Umbilical cord (tissue), 2 donors: ENCODE data around the gene RAB2B. TPM values are rescaled to one million over a fixed set of nuclear protein-coding genes. Genes with fewer than 3 reads are reported as not detected.
"Not testable (repeated sequence)": the region's sequence is repeated elsewhere in the genome, so short reads cannot be mapped to it uniquely, and the experiment has no call there.

ENCODE experiments used
- DNase-seq: peaks from one replicate; pipeline ENCODE4 v3.0.0-alpha.2; 2015; ENCODE audit warnings: low spot score
- total RNA-seq: library from RNA; depleted of rRNA; stranded (reverse); fragments of >200 nt; gene quantifications from one replicate; pipeline ENCODE4 v1.2.3, GENCODE V29; 2014; ENCODE audit warnings: low replicate concordance; ENCODE audit not compliant: insufficient read depth

Gene RAB2B
- total RNA-seq, 1 donor from 2014 or later: 39.2 TPM

- DNase-seq: no peak
Observed at GRCh38 chr14:21494902-21495762, 18.4 kb upstream of the RAB2B start.

- no peak for DNase-seq
Observed at GRCh38 chr14:21486640-21487087, 9.9 kb upstream of the RAB2B start.

- DNase-seq: no peak
Observed at GRCh38 chr14:21476523-21476924, 235 bp downstream of the RAB2B start.

GRCh38 chr14:21475767-21476522, 814 bp downstream of the RAB2B start:
- DNase-seq: no peak

GRCh38 chr14:21467616-21468015, 9.1 kb downstream of the RAB2B start:
- peak; percentile 70 for DNase-seq

GRCh38 chr14:21455912-21456667, 20.7 kb downstream of the RAB2B start, which contains the start of gene CHD8:
TSS of gene CHD8 (minus strand) at chr14:21456123. CDS start at chr14:21431643, 24,480 bp downstream.
- peak; percentile 100 for DNase-seq

- no peak for DNase-seq
Observed at GRCh38 chr14:21455592-21455911, 21.2 kb downstream of the RAB2B start.

- peak; percentile 4 for DNase-seq
Observed at GRCh38 chr14:21454843-21455544, 21.8 kb downstream of the RAB2B start.

- DNase-seq: no peak
Observed at GRCh38 chr14:21449899-21450216, 26.9 kb downstream of the RAB2B start.

- DNase-seq: not testable (repeated sequence)
Observed at GRCh38 chr14:21442657-21443056, 34.1 kb downstream of the RAB2B start.

GRCh38 chr14:21440859-21441258, 35.9 kb downstream of the RAB2B start:
- no peak for DNase-seq

- DNase-seq: peak; percentile 100
Observed at GRCh38 chr14:21437063-21437901, 39.5 kb downstream of the RAB2B start.

- DNase-seq: no peak
Observed at GRCh38 chr14:21436567-21437062, 40.1 kb downstream of the RAB2B start.

GRCh38 chr14:21431126-21431525, 45.6 kb downstream of the RAB2B start:
- DNase-seq: no peak

- no peak for DNase-seq
Observed at GRCh38 chr14:21428930-21429329, 47.8 kb downstream of the RAB2B start.

GRCh38 chr14:21426692-21427091, 50.1 kb downstream of the RAB2B start:
- DNase-seq: no peak

GRCh38 chr14:21419528-21419927, 57.2 kb downstream of the RAB2B start:
- no peak for DNase-seq

- DNase-seq: no peak
Observed at GRCh38 chr14:21415329-21415728, 61.4 kb downstream of the RAB2B start.

- DNase-seq: no peak
Observed at GRCh38 chr14:21414137-21414631, 62.6 kb downstream of the RAB2B start.
